ENCODE data around the gene PRPF38B. TPM values are rescaled to one million over a fixed set of nuclear protein-coding genes. Genes with fewer than 3 reads are reported as not detected.
A peak's percentile ranks its signal among the peaks of the same experiment; 100 is the strongest.

Gene PRPF38B
- total and polyA plus RNA-seq, 9 of the 15 experiments (the other 6 are each of a cell fraction or from before 2014, with no cell fraction given) = 25.3 to 85.5 (median 66.4) TPM

GRCh38 chr1:108746382-108747170 is 54.5 kb downstream of the PRPF38B start, which contains the start of gene STXBP3 (continued):
- TF ChIP-seq E4F1 (CRISPR knock-in tag; IDR thresholded peaks at IDR 0.05; ENCODE audit: borderline replicate concordance) (no peak), PPARD (CRISPR knock-in tag; IDR thresholded peaks at IDR 0.05) (no peak), AFF1 (IDR thresholded peaks at IDR 0.05; ENCODE audit: low read depth in 1 of 2, partially characterized antibody in 2 of 2) (peak in 1 of 2 experiments; percentile 41), CREB5 (CRISPR knock-in tag; IDR thresholded peaks at IDR 0.05) (no peak), TCF7L2 (IDR thresholded peaks at IDR 0.05; ENCODE audit: low read depth, low read length) (no peak), POLR2A (conservative IDR thresholded peaks at IDR 0.05) (peak; percentile 99), NCOA6 (IDR thresholded peaks at IDR 0.05) (peak; percentile 98), MIER1 (IDR thresholded peaks at IDR 0.05; ENCODE audit: low read depth) (no peak), NRF1 (conservative IDR thresholded peaks at IDR 0.05 in 1 of 2, IDR thresholded peaks at IDR 0.05 in 1 of 2) (peak; percentile 88 to 91), ESRRA (IDR thresholded peaks at IDR 0.05; ENCODE audit: borderline replicate concordance, low read depth) (peak; percentile 77; the same call in 1 of the 2 replicates), ZNF586 (CRISPR knock-in tag; conservative IDR thresholded peaks at IDR 0.05) (no peak), NFRKB (IDR thresholded peaks at IDR 0.05; ENCODE audit: low read depth) (peak; percentile 90), ARID2 (IDR thresholded peaks at IDR 0.05) (peak; percentile 34; the same call in 1 of the 2 replicates), FOXJ2 (tag; IDR thresholded peaks at IDR 0.05) (0 out of 2 replicates have a peak, but pooled peaks have one; percentile 52), L3MBTL2 (IDR thresholded peaks at IDR 0.05) (peak; percentile 99), PHF20 (IDR thresholded peaks at IDR 0.05; ENCODE audit: partially characterized antibody) (peak; percentile 82)

Measured in K562 (cell line).